Vagina (tissue), 2 donors: Measurements from ENCODE around the gene MAN2B2. TPM values are rescaled to one million over a fixed set of nuclear protein-coding genes. Genes with fewer than 3 reads are reported as not detected.

Experiments used
- DNase-seq, 2 donors: peaks; one replicate each; pipeline ENCODE4 v3.0.0-alpha.2; 2017; ENCODE audit errors: extremely low spot score in 2 of 2
- H3K27ac ChIP-seq: fragments of 200-600 bp; sonication (generic); one replicate; pipeline ENCODE4 v1.5.1; 2019
- H3K27me3 ChIP-seq: fragments of 200-600 bp; sonication (generic); one replicate; pipeline ENCODE4 v1.5.1; 2019
- H3K36me3 ChIP-seq, 2 donors: fragments of 200-600 bp; sonication (generic); one replicate each; pipeline ENCODE4 v1.5.1; 2017 to 2019
- H3K4me1 ChIP-seq: fragments of 200-600 bp; sonication (generic); one replicate; pipeline ENCODE4 v1.5.1; 2019
- H3K4me3 ChIP-seq, 2 donors: fragments of 200-600 bp; sonication (generic); 1 replicate in 1 of 2; 2 replicates in 1 of 2; pipeline ENCODE4 v1.5.1; 2016 to 2019
- H3K9me3 ChIP-seq: fragments of 200-600 bp; sonication (generic); one replicate; pipeline ENCODE4 v1.5.1; 2019
- CTCF ChIP-seq, 3 experiments: fragments of 450-650 bp in 2 of 3; fragments of 200-600 bp in 1 of 3; sonication (generic) in 1 of 3; IDR thresholded peaks; one replicate each; pipeline ENCODE4 v1.5.1; 2017 to 2019; ENCODE audit warnings: antibody characterized with exemption in 3 of 3, mild to moderate bottlenecking in 2 of 3, moderate library complexity in 2 of 3
- POLR2A ChIP-seq, 2 donors: fragments of 450-650 bp; IDR thresholded peaks; one replicate each; pipeline ENCODE4 v1.6.1; 2017; ENCODE audit warnings: antibody characterized with exemption in 2 of 2, mild to moderate bottlenecking in 2 of 2, moderate library complexity in 2 of 2
- POLR2AphosphoS5 ChIP-seq, 2 donors: sonication (generic); formaldehyde crosslinking; IDR thresholded peaks; one replicate each; pipeline ENCODE4 v1.9.0; 2017; ENCODE audit warnings: antibody characterized with exemption in 2 of 2, mild to moderate bottlenecking in 2 of 2, low read depth in 1 of 2; ENCODE audit not compliant: insufficient read depth in 1 of 2
- intact Hi-C: fragments of 100-400 bp; cut with DNase I; formaldehyde crosslinking; loops from one replicate; pipeline ENCODE4 v1.15.1; 2023
- total RNA-seq: library from RNA; depleted of rRNA; stranded (reverse); fragments of >200 nt; gene quantifications from one replicate; pipeline ENCODE4 v1.2.3, GENCODE V29; 2016

The MAN2B2 gene
- total RNA-seq, 1 donor from 2014 or later, result 26.3 TPM

- Histone ChIP-seq H3K4me1 (no peaks in the 10 kb centered on the region), H3K27me3 (no peaks in the 10 kb centered on the region), H3K9me3 (no peaks in the 10 kb centered on the region), H3K27ac (no peak overlapping the region), H3K4me3 (no peak overlapping the region), H3K36me3 (peaks cover 0 to 55% of the 10 kb centered on the region in 2 donors)
- no peak for DNase-seq
- TF ChIP-seq CTCF (IDR thresholded peaks at IDR 0.05), result no peak
- TF ChIP-seq POLR2A (IDR thresholded peaks at IDR 0.05), result no peak
- TF ChIP-seq POLR2AphosphoS5 (IDR thresholded peaks at IDR 0.05; ENCODE audit: insufficient read depth in 1 of 2, low read depth in 1 of 2), result no peak
- intact Hi-C loops, result no loop called here
Observed at GRCh38 chr4:6608758-6609414, 33.9 kb downstream of the MAN2B2 start.

GRCh38 chr4:6609415-6610079, 34.6 kb downstream of the MAN2B2 start:
- H3K27ac ChIP-seq, result no peak overlapping the region
- no peaks in the 10 kb centered on the region for H3K4me1 ChIP-seq
- H3K9me3 ChIP-seq, result no peaks in the 10 kb centered on the region
- intact Hi-C loops, result no loop called here
- peaks cover 0 to 54% of the 10 kb centered on the region in 2 donors for H3K36me3 ChIP-seq
- no peak overlapping the region for H3K4me3 ChIP-seq
- DNase-seq, result no peak
- no peaks in the 10 kb centered on the region for H3K27me3 ChIP-seq
- TF ChIP-seq POLR2A (IDR thresholded peaks at IDR 0.05), result no peak
- TF ChIP-seq CTCF (IDR thresholded peaks at IDR 0.05), result no peak
- TF ChIP-seq POLR2AphosphoS5 (IDR thresholded peaks at IDR 0.05; ENCODE audit: insufficient read depth in 1 of 2, low read depth in 1 of 2), result no peak

GRCh38 chr4:6610856-6611430, 36.0 kb downstream of the MAN2B2 start:
- H3K4me1 ChIP-seq, result no peaks in the 10 kb centered on the region
- TF ChIP-seq POLR2A (IDR thresholded peaks at IDR 0.05) (no peak), CTCF (IDR thresholded peaks at IDR 0.05) (no peak), POLR2AphosphoS5 (IDR thresholded peaks at IDR 0.05; ENCODE audit: insufficient read depth in 1 of 2, low read depth in 1 of 2) (no peak)
- DNase-seq, result no peak
- H3K27me3 ChIP-seq, result no peaks in the 10 kb centered on the region
- H3K4me3 ChIP-seq, result no peak overlapping the region
- intact Hi-C loops, result no loop called here
- no peaks in the 10 kb centered on the region for H3K9me3 ChIP-seq
- peaks cover 0 to 51% of the 10 kb centered on the region in 2 donors for H3K36me3 ChIP-seq
- H3K27ac ChIP-seq, result no peak overlapping the region

GRCh38 chr4:6612961-6613675, 38.1 kb downstream of the MAN2B2 start:
- Histone ChIP-seq H3K36me3 (peaks cover 0 to 73% of the 10 kb centered on the region in 2 donors), H3K4me3 (no peak overlapping the region), H3K4me1 (no peaks in the 10 kb centered on the region), H3K9me3 (no peaks in the 10 kb centered on the region), H3K27ac (no peak overlapping the region), H3K27me3 (no peaks in the 10 kb centered on the region)
- intact Hi-C loops, result no loop called here
- no peak for DNase-seq
- TF ChIP-seq POLR2A (IDR thresholded peaks at IDR 0.05) (no peak), CTCF (IDR thresholded peaks at IDR 0.05) (no peak), POLR2AphosphoS5 (IDR thresholded peaks at IDR 0.05; ENCODE audit: insufficient read depth in 1 of 2, low read depth in 1 of 2) (no peak)
